GM18951 (cell line): ENCODE data around the gene TET3.
"Not testable (repeated sequence)": the region's sequence is repeated elsewhere in the genome, so short reads cannot be mapped to it uniquely, and the experiment has no call there.

Source experiments
- POLR2A ChIP-seq: IDR thresholded peaks from 4 replicates; pipeline ENCODE4 v1.6.1; 2011; ENCODE audit warnings: mild to moderate bottlenecking; ENCODE audit not compliant: insufficient read length, insufficient read depth; ENCODE audit errors: extremely low read depth
- in situ Hi-C: fragments of 300-500 bp; cut with MboI; formaldehyde crosslinking; loops from one replicate; pipeline ENCODE4 v1.12.0; 2022; ENCODE audit warnings: low sequenced_read_pairs, mixed read lengths, inconsistent platforms; ENCODE audit not compliant: unreplicated experiment

TET3 gene

DNA sequence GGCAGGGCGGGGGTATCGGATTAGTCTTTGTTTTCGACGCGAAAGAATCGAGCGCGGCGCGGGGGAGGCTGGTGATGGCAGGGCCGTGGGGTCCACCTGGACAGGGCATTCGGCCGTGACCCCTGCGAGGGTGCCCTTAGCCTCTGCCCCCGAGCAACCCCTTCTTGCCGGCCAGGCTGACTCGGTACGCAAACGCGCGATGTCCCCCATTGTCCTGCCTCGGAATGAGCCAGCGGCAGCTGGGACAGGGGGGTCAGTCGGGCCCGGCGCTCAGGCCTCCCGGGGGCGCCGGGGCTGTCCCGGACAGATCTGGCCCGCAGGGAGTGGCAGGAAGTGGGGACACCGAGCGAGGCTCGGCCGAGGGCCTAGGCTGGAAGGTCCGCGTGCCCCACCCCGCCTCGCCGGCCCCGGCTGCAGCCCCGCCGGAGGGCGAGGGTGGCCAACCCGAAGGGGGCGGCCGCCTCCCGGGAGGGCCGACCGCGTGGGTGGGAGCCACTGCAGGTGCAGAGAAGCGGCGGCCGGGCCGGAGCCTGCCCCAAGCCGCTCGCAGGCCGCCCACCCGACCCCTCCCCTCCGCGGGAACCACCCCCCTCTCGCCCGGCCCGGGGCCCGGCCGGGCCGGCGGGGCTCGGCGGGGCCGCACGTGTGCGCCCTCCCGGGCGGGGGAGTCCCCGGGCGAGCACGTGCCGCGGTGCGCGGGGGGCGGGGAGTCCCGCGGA is at the start of gene TET3:
TSS of gene TET3 (plus strand) at position 708 of the 719 bp plus-strand sequence. CDS start 1,494 bp downstream, outside the sequence.
- in situ Hi-C loops, result no loop called here
- no peak for TF ChIP-seq POLR2A

DNA sequence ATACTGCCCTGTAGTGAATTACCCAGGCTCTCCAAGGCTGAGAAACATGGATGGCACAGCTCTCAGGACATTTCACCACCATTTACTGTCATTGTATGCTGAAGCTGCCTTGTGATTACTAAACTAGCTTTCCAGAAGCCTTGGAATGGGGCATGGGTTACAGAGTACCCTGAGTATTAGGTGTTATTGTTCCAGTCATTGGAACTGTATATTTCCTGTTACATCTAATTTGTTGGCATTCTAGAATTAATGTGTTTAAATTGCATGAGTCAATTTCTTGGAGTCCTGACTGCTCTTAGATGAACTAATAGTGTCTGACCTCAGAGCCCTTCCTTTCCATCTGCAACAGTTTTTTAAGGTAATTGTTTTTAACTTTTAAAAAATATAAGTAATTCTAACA is 49.1 kb upstream of the TET3 start:
- no peak for TF ChIP-seq POLR2A
- in situ Hi-C loops, result no loop called here

DNA sequence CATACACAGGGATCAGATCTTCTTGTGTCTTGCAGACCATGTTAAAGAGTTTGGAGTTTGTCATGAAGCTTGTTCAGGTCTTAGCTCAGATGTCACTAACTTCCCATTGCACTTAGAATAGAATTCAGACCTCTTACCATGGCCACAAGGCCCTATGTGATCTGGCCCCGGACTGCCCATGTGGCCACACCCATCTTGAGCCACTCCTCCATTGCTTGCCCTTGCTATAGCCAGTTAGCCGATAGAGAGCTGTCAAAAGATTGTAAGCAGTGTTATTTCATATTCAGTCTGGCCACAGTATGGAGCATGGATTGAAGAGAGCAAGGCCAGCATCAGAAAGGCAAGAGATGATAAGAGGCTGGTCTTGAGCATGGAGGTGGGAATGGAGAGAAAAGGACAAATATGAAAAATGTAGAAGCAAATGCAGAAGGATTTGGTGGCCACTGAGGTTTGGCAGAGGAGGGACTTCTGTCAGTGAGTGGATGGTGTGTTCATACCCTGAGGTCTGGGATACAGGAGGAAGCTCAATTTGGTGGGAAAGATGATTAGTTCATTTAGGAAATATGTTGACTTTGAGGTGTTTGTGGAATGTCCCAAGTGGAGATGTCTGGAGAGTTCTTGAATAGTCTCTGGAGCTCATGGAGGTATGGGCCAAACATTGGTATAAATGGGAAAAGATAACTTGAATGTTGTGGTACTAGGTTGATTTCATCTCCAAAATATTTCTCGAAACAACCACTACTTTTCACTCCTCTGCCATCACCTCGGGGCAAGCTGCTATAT is 47.4 kb upstream of the TET3 start:
- TF ChIP-seq POLR2A, result no peak
- in situ Hi-C loops, result no loop called here

DNA sequence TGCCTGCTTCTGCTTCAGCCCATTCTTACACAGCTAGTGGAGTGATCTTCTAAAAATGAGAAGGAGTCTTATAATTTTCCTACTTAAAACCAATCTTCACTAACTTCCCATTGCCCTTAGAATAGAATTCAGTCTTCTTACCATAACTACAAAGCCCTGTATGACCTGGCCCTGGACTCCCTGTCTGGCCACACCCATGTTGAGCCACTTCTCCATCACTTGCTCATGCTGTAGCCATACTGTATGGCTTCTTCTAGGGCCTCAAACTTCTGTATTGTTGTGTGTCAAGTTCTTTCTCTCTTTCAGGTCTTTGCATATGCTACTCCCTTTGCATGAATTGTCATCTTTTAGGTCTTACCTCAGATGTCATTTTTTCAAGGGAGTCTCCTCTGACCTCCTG is 46.8 kb upstream of the TET3 start:
- in situ Hi-C loops, result no loop called here
- no peak for TF ChIP-seq POLR2A

DNA sequence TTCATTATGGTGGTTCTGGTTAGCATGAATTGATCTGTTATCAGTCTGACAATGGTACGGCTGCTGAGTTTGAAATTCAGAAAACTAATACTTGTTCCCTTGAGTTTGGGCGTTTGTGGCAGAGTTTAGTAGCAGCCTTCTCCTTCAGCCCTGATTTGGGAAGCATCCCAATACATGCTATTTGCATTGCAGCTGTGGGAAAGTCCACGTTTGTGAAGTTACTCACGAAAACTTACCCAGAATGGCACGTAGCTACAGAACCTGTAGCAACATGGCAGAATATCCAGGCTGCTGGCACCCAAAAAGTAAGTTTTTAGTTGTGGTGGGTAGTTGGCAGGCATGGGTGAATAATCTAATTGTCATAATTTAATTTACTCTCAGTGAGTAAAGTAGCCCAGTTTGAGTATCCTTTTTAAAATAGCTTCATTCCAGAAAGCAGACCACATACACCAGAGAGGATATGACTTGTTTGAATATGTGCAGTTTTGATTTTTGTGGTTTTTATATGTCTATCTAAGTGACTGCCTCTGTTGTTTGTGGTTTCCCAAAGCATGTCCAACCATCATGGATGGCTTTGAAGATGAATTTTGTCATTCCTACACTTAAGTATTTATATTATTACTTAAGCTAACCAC is 45.9 kb upstream of the TET3 start:
- TF ChIP-seq POLR2A, result no peak
- in situ Hi-C loops, result no loop called here

DNA sequence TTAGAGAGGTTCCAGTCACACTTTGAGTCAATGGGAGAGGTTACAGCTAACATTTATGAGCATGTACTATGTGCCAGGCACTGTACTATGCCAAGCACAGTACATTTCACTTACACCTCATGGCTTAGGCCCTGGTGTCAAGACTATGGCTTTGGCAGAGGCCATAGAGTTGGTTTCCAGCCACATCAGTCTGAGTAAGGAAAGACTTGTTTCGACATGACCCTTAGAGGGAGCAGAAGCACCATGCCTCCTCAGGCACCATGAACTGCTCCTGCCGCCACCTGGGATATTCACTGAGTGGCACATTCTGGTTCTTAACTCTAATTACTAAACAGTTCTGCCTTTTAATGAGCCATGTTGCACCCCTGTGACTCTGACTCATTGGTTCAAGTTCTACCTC is 45.3 kb upstream of the TET3 start:
- in situ Hi-C loops, result no loop called here
- TF ChIP-seq POLR2A, result no peak

DNA sequence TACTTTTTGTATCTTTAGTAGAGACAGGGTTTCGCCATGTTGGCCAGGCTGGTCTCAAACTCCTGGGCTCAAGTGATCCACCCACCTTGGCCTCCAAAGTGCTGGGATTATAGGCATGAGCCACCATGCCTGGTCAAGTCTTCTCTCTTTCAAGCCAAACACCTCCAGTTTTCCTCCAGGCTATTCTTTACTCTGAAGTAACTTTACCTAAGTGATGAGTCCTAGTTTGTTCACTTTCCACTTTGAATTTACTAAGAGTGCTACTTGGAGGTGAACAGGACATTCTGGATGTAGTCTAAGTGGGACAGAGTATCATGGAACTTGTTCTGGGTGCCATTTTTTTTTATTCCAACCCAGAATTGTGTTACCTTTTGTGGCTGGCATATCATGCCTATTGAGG is 44.6 kb upstream of the TET3 start:
- in situ Hi-C loops, result not testable (repeated sequence)

DNA sequence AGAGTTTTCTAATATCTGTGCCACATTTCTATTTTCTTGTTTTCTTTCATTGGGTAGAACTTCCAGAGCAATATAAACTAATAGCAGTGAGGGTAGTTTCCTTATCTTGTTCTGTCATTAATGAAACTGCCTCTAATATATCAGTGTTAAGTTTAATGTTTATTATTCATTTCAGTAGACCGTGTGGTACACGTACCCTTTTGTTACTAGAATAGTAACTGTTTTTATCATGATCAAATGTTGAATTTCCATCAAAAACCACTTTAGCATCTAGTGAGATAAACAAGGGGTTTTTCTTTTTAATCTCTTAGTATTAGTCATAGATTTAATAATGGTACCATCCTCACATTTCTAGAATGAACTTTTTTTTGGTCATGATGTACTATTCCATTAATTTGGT is 42.0 kb upstream of the TET3 start:
- in situ Hi-C loops, result no loop called here
- TF ChIP-seq POLR2A, result no peak

DNA sequence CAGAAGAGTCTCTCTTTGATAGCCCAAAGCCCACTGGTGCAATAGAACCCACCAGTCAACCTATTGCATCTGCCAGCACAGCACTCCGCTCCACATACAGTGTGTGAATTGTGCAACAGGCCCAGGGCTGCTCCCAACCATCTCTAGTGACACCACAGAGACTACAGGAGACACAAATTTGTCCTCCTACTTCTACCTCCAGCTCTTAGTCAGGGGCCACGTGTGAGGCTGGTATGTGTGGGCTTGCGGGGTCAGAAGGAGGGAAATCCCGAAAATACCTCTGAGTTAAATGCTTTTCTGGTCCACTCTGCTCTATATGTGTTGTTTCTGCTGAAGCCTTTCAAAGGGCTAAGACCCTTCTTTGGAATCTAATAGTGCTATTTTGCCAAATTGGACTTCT is 40.0 kb upstream of the TET3 start:
- in situ Hi-C loops, result no loop called here
- TF ChIP-seq POLR2A, result no peak

DNA sequence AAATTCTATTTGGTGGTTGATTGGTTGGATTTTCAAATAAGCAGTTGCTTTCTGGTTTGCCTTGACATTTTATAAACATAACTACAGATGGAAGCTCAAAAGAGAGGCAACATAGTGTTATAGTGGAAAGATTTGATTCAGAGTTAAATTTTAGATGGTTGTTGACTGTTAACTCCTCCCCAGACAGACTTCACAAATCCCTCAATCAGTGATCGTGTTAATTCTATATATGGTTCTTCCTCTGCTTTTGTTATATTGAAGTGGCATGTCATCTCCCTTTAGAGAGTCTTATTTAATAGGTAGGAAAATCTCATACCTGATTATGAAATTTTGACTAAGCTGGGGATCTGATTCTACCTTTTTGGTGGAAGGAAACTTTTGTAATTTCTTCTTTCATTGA is 38.5 kb upstream of the TET3 start:
- TF ChIP-seq POLR2A, result no peak
- in situ Hi-C loops, result no loop called here

DNA sequence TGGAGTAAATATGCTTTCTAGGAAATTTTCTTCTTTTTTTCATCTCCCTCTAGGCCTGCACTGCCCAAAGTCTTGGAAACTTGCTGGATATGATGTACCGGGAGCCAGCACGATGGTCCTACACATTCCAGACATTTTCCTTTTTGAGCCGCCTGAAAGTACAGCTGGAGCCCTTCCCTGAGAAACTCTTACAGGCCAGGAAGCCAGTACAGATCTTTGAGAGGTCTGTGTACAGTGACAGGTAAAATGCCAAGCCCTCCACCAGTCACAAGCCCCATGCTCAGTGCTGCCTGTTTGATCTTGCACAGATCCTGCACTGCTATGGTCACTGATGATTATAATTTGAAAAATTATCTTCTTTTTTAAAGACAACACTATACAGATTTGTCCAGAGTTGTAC is 38.0 kb upstream of the TET3 start:
- no peak for TF ChIP-seq POLR2A
- in situ Hi-C loops, result no loop called here

DNA sequence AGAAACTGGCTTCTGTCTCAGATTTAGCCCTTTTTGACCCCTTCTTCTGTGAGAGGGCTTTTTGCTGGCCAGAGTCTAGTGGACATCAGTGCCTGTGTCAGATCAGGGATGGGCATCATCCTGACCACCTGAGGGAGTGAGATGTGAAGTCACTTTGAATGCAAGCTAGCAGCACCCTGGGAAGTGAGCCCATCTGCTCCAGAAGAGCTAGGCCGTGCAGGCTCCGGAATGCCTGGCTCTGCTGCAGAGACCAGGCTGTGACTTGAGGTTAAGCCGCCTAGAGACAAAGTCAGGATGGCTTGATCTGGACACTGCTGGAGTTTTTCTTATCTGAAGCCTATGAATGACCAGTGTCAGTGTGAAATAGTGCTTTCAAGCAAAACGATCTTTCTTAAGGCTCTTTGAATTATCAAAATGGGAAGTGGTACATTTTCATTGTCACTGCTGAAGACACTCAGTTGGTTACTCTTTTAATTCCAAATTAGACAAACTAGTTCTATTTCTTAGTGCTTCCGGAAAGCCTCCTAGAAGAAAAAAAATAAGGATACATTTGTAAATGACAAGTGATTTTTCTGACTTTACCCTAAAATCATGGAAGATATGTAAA is 37.2 kb upstream of the TET3 start:
- TF ChIP-seq POLR2A, result no peak
- in situ Hi-C loops, result no loop called here

DNA sequence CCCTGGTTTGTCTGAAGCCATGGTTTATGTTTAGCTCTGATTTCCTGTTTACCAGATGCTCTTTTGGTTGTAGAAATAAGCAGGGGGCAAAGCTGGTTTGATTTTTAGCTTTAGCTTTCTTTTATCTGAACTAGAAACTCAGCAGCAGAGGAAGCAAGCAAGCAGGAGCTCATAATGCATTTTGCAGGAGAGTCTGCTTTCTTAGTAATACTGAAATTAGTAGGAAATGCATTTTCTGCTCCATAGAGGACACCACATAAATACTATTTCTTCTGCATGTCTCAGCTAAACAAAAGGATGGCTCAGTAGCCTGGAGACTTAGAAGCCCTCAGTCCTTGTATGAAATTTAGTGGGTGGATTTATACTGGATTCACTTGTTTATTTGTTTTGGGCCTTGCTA is 34.9 kb upstream of the TET3 start:
- in situ Hi-C loops, result no loop called here
- no peak for TF ChIP-seq POLR2A

DNA sequence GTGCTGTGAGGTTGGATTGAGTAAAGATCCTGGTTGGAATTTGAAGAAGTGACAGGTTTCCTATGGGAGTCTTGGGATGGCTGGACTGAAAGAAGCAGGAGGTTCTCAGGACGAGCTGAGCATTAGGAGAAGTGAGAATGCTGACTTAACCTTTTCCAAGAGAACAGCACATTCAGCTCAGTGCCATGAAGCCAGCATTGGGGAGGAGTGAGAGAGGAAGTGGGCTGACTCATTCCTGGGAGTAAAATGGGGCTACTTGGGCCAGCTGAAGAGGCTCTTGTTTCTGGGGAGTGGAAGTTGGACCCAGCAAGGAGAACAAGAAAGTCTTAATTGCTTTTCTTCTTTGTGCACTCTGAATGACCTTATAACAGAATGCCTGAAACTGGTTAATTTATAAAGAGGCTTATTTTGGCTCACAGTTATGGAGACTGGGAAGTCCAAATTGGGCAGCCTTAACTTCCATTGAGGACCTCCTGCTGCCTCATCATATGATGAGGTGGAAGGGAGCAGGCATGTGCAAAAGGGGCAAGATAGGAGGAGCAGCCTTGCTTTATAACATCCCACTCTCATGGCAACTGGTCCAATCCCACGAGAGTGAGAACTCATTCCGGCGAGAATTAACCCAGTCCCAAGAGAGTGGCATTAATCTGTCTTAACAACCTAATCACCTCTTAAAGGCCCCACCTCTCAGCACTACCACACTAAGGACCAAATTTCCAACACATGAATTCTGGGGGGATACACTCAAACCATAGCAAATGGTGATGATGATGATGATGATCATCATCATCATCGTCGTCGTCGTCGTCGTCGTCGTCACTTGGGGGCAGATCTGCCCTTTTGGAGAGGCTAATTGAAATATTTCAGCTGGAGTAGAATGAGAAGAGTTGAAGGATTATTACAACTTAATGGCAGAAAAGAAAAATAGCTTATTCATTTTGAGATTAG is 31.9 kb upstream of the TET3 start:
- in situ Hi-C loops, result no loop called here
- TF ChIP-seq POLR2A, result no peak
